HepG2 (cell line): Measurements from ENCODE around the gene WDFY1. TPM values are rescaled to one million over a fixed set of nuclear protein-coding genes. Genes with fewer than 3 reads are reported as not detected.

Source experiments
- ARID3A ChIP-seq: IDR thresholded peaks from 2 replicates; pipeline ENCODE4 v1.6.1; 2012; ENCODE audit warnings: low read depth, low read length, improper control_type of control experiment
- ARID5B ChIP-seq: IDR thresholded peaks from 2 replicates; pipeline ENCODE4 v1.4.0; 2020; ENCODE audit warnings: mild to moderate bottlenecking, missing genetic modification reagents
- ATF7 ChIP-seq, 2 experiments: fragments of 450-650 bp in 1 of 2; sonication (generic) in 1 of 2; formaldehyde crosslinking in 1 of 2; IDR thresholded peaks; 2 replicates each; pipeline versions ENCODE4 v1.4.0 to v1.6.1; 2016 to 2020; ENCODE audit warnings: antibody characterized with exemption in 1 of 2, mild to moderate bottlenecking in 1 of 2, missing genetic modification reagents in 1 of 2
- CEBPB ChIP-seq: IDR thresholded peaks from 2 replicates; pipeline ENCODE4 v1.6.1; 2011; ENCODE audit warnings: low read depth, low read length, improper control_type of control experiment, borderline replicate concordance
- CREB1 ChIP-seq, 2 experiments: fragments of 450-650 bp in 1 of 2; IDR thresholded peaks; 2 replicates each; pipeline ENCODE4 v1.6.1; 2016 to 2017; ENCODE audit warnings: control low read depth in 1 of 2, mild to moderate bottlenecking in 1 of 2, missing compliant biosample characterization in 1 of 2, missing genetic modification characterization in 1 of 2
- DNMT3B ChIP-seq: conservative IDR thresholded peaks from 2 replicates; pipeline ENCODE4 v1.6.1; 2016; ENCODE audit warnings: missing biosample characterization, control low read depth
- ELF3 ChIP-seq: IDR thresholded peaks from 2 replicates; pipeline ENCODE4 v1.6.1; 2016; ENCODE audit warnings: missing genetic modification reagents, missing compliant biosample characterization
- FOSL2 ChIP-seq: sonication (generic); formaldehyde crosslinking; IDR thresholded peaks from 2 replicates; pipeline ENCODE4 v1.4.0; 2020; ENCODE audit warnings: missing genetic modification reagents
- FOXK1 ChIP-seq: sonication (generic); formaldehyde crosslinking; IDR thresholded peaks from 2 replicates; pipeline ENCODE4 v1.4.0; 2020; ENCODE audit warnings: low read depth, missing genetic modification reagents, borderline replicate concordance
- FOXP1 ChIP-seq, 2 experiments: fragments of 450-650 bp in 1 of 2; IDR thresholded peaks; 2 replicates each; pipeline ENCODE4 v1.6.1; 2017 to 2018; ENCODE audit warnings: antibody characterized with exemption in 1 of 2
- IRF9 ChIP-seq: sonication (generic); formaldehyde crosslinking; IDR thresholded peaks from 2 replicates; pipeline ENCODE4 v1.8.0; 2022; ENCODE audit warnings: missing genetic modification reagents, mild to moderate bottlenecking, borderline replicate concordance
- MEIS1 ChIP-seq: sonication (generic); formaldehyde crosslinking; IDR thresholded peaks from 2 replicates; pipeline ENCODE4 v1.9.0; 2021; ENCODE audit warnings: mild to moderate bottlenecking, missing genetic modification reagents, moderate library complexity, borderline replicate concordance
- MIER3 ChIP-seq: IDR thresholded peaks from 2 replicates; pipeline ENCODE4 v1.6.1; 2016; ENCODE audit warnings: missing compliant biosample characterization, borderline replicate concordance
- POGZ ChIP-seq: sonication (generic); formaldehyde crosslinking; IDR thresholded peaks from 2 replicates; pipeline ENCODE4 v1.4.0; 2020; ENCODE audit warnings: mild to moderate bottlenecking, missing genetic modification reagents
- TBX3 ChIP-seq: fragments of 450-650 bp; IDR thresholded peaks from 2 replicates; pipeline ENCODE4 v1.6.1; 2017; ENCODE audit warnings: antibody characterized with exemption, mild to moderate bottlenecking, inconsistent platforms, borderline replicate concordance
- TFE3 ChIP-seq: IDR thresholded peaks from 2 replicates; pipeline ENCODE4 v1.6.1; 2016
- THAP11 ChIP-seq: IDR thresholded peaks from 2 replicates; pipeline ENCODE4 v1.6.1; 2016; ENCODE audit warnings: missing biosample characterization, missing genetic modification reagents
- ZBTB34 ChIP-seq: sonication (generic); formaldehyde crosslinking; IDR thresholded peaks from 2 replicates; pipeline ENCODE4 v1.8.0; 2022; ENCODE audit warnings: mild to moderate bottlenecking, missing genetic modification reagents
- ZNF251 ChIP-seq: sonication (generic); formaldehyde crosslinking; IDR thresholded peaks from 2 replicates; pipeline ENCODE4 v1.9.0; 2021; ENCODE audit warnings: mild to moderate bottlenecking, missing genetic modification reagents
- ZNF317 ChIP-seq: sonication (generic); formaldehyde crosslinking; IDR thresholded peaks from 2 replicates; pipeline ENCODE4 v1.5.0; 2020; ENCODE audit warnings: mild to moderate bottlenecking, missing genetic modification reagents
- polyA plus RNA-seq, 8 experiments: library from polyadenylated mRNA; depleted of rRNA in 3 of 8; stranded (reverse) in 7 of 8; unstranded in 1 of 8; fragments of >200 nt; fragmentation: Illumina TruSeq in 4 of 8; extraction: Trizol in 4 of 8; gene quantifications; 2 replicates each; pipeline versions ENCODE4 v1.2.1 to v1.2.3, GENCODE V29; 2011 to 2016; ENCODE audit warnings: low read depth in 4 of 8, missing spikeins in 1 of 8, mixed read lengths in 1 of 8; ENCODE audit not compliant: insufficient read depth in 1 of 8
- total RNA-seq, 5 experiments: library from RNA; depleted of rRNA; stranded (reverse); fragments of >200 nt; fragmentation: Illumina TruSeq; extraction: Trizol; gene quantifications; 2 replicates each; pipeline ENCODE4 v1.2.3, GENCODE V29; 2016; ENCODE audit warnings: low read depth in 1 of 5

The WDFY1 gene
- total and polyA plus RNA-seq, 2 of the 13 experiments (the other 11 are each of a cell fraction or from before 2014, with no cell fraction given) = 77.0 to 78.4 TPM

- TF ChIP-seq CEBPB (peak; percentile 73; the same call in 1 of the 2 replicates), MEIS1 (no peak), ZBTB34 (CRISPR knock-in tag) (peak; percentile 89), MIER3 (CRISPR knock-in tag) (0 out of 2 replicates have a peak, but pooled peaks have one; percentile 63), THAP11 (CRISPR knock-in tag) (peak; percentile 35; the same call in 1 of the 2 replicates), ARID5B (CRISPR knock-in tag) (peak; percentile 81), ELF3 (CRISPR knock-in tag) (peak; percentile 47; the same call in 1 of the 2 replicates), ZNF251 (CRISPR knock-in tag) (no peak), IRF9 (CRISPR knock-in tag) (no peak), CREB1 (IDR thresholded peaks at IDR 0.05) (no peak), CREB1 (CRISPR knock-in tag; IDR thresholded peaks at IDR 0.05) (peak; percentile 69), FOXP1 (IDR thresholded peaks at IDR 0.05) (no peak), FOXP1 (CRISPR knock-in tag; IDR thresholded peaks at IDR 0.05) (0 out of 2 replicates have a peak, but pooled peaks have one; percentile 21), TFE3 (CRISPR knock-in tag) (peak; percentile 58; the same call in 1 of the 2 replicates), FOXK1 (CRISPR knock-in tag) (peak; percentile 54; the same call in 1 of the 2 replicates), ARID3A (peak; percentile 69), ATF7 (IDR thresholded peaks at IDR 0.05) (peak; percentile 54), ATF7 (CRISPR knock-in tag; IDR thresholded peaks at IDR 0.05) (no peak), ZNF317 (CRISPR knock-in tag) (0 out of 2 replicates have a peak, but pooled peaks have one; percentile 50), POGZ (CRISPR knock-in tag) (peak; percentile 28; the same call in 1 of the 2 replicates), FOSL2 (CRISPR knock-in tag) (peak; percentile 89), TBX3 (peak; percentile 80; the same call in 1 of the 2 replicates), DNMT3B (no peak)
These were observed 91.7 kb downstream of the WDFY1 start (continued) for GRCh38 chr2:223853425-223853837.
